ENCODE measurements around the gene PRR7. TPM values are rescaled to one million over a fixed set of nuclear protein-coding genes. Genes with fewer than 3 reads are reported as not detected.

The PRR7 gene
- total and polyA plus RNA-seq, 2 of the 13 experiments (the other 11 are each of a cell fraction or from before 2014, with no cell fraction given), result 4.8 to 5.0 TPM

- TF ChIP-seq SRSF1 (optimal IDR thresholded peaks at IDR 0.05; ENCODE audit: low read depth, low read length) (peak; percentile 0), ZNF264 (CRISPR knock-in tag; IDR thresholded peaks at IDR 0.05) (no peak), ZUFSP (CRISPR knock-in tag; IDR thresholded peaks at IDR 0.05; ENCODE audit: borderline replicate concordance) (no peak), CBX5 (CRISPR knock-in tag; IDR thresholded peaks at IDR 0.05; ENCODE audit: borderline replicate concordance) (0 out of 2 replicates have a peak, but pooled peaks have one; percentile 3), MAX (IDR thresholded peaks at IDR 0.05) (peak; percentile 17; the same call in 1 of the 2 replicates), REPIN1 (CRISPR knock-in tag; IDR thresholded peaks at IDR 0.05; ENCODE audit: borderline replicate concordance, low read depth) (no peak), PITX1 (CRISPR knock-in tag; IDR thresholded peaks at IDR 0.05) (no peak), ARID2 (CRISPR knock-in tag; IDR thresholded peaks at IDR 0.05; ENCODE audit: borderline replicate concordance) (no peak), NKX3-1 (CRISPR knock-in tag; IDR thresholded peaks at IDR 0.05) (0 out of 2 replicates have a peak, but pooled peaks have one; percentile 30), GATAD2A (CRISPR knock-in tag; IDR thresholded peaks at IDR 0.05) (no peak), RBAK (CRISPR knock-in tag; IDR thresholded peaks at IDR 0.05) (no peak), YY1 (IDR thresholded peaks at IDR 0.05; ENCODE audit: insufficient read depth, insufficient replicate concordance, low read depth, low read length) (no peak), KAT8 (CRISPR knock-in tag; IDR thresholded peaks at IDR 0.05) (no peak), HIVEP1 (CRISPR knock-in tag; IDR thresholded peaks at IDR 0.05) (peak; percentile 53; the same call in 1 of the 2 replicates), BCL3 (CRISPR knock-in tag; IDR thresholded peaks at IDR 0.05) (peak; percentile 43; the same call in 1 of the 2 replicates), ZSCAN25 (CRISPR knock-in tag; IDR thresholded peaks at IDR 0.05) (no peak), ZNF501 (CRISPR knock-in tag; IDR thresholded peaks at IDR 0.05) (0 out of 2 replicates have a peak, but pooled peaks have one; percentile 24)
- TF ChIP-seq, protein P1, sequence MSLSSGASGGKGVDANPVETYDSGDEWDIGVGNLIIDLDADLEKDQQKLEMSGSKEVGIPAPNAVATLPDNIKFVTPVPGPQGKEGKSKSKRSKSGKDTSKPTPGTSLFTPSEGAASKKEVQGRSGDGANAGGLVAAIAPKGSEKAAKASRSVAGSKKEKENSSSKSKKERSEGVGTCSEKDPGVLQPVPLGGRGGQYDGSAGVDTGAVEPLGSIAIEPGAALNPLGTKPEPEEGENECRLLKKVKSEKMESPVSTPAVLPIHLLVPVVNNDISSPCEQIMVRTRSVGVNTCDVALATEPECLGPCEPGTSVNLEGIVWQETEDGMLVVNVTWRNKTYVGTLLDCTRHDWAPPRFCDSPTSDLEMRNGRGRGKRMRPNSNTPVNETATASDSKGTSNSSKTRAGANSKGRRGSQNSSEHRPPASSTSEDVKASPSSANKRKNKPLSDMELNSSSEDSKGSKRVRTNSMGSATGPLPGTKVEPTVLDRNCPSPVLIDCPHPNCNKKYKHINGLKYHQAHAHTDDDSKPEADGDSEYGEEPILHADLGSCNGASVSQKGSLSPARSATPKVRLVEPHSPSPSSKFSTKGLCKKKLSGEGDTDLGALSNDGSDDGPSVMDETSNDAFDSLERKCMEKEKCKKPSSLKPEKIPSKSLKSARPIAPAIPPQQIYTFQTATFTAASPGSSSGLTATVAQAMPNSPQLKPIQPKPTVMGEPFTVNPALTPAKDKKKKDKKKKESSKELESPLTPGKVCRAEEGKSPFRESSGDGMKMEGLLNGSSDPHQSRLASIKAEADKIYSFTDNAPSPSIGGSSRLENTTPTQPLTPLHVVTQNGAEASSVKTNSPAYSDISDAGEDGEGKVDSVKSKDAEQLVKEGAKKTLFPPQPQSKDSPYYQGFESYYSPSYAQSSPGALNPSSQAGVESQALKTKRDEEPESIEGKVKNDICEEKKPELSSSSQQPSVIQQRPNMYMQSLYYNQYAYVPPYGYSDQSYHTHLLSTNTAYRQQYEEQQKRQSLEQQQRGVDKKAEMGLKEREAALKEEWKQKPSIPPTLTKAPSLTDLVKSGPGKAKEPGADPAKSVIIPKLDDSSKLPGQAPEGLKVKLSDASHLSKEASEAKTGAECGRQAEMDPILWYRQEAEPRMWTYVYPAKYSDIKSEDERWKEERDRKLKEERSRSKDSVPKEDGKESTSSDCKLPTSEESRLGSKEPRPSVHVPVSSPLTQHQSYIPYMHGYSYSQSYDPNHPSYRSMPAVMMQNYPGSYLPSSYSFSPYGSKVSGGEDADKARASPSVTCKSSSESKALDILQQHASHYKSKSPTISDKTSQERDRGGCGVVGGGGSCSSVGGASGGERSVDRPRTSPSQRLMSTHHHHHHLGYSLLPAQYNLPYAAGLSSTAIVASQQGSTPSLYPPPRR (CRISPR knock-in tag; IDR thresholded peaks at IDR 0.05; ENCODE audit: borderline replicate concordance), result no peak
- TF ChIP-seq, protein P2, sequence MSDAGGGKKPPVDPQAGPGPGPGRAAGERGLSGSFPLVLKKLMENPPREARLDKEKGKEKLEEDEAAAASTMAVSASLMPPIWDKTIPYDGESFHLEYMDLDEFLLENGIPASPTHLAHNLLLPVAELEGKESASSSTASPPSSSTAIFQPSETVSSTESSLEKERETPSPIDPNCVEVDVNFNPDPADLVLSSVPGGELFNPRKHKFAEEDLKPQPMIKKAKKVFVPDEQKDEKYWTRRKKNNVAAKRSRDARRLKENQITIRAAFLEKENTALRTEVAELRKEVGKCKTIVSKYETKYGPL (CRISPR knock-in tag; IDR thresholded peaks at IDR 0.05), result no peak
- TF ChIP-seq, protein P3, sequence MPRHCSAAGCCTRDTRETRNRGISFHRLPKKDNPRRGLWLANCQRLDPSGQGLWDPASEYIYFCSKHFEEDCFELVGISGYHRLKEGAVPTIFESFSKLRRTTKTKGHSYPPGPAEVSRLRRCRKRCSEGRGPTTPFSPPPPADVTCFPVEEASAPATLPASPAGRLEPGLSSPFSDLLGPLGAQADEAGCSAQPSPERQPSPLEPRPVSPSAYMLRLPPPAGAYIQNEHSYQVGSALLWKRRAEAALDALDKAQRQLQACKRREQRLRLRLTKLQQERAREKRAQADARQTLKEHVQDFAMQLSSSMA (CRISPR knock-in tag; IDR thresholded peaks at IDR 0.05), result 0 out of 2 replicates have a peak, but pooled peaks have one; percentile 17
Measured at GRCh38 chr5:177426566-177427210, 19.9 kb upstream of the PRR7 start, which contains the start of gene GRK6 (continued).

Measured in HepG2 (cell line).